Gastroesophageal sphincter (tissue), 4 donors: ENCODE results near the gene TJAP1. TPM values are rescaled to one million over a fixed set of nuclear protein-coding genes. Genes with fewer than 3 reads are reported as not detected.

Source experiments
- ATAC-seq: fragments of 150-250 bp; one replicate; pipeline ENCODE4 v1.9.1; 2016; ENCODE audit warnings: mild to moderate bottlenecking, moderate library complexity
- H3K27ac ChIP-seq, 4 donors: fragments of 200-600 bp; sonication (generic) in 3 of 4; 1 replicate in 3 of 4; 2 replicates in 1 of 4; pipeline ENCODE4 v1.5.1; 2016 to 2019
- H3K27me3 ChIP-seq: fragments of 200-600 bp; sonication (generic); one replicate; pipeline ENCODE4 v1.5.1; 2019
- H3K36me3 ChIP-seq, 2 donors: fragments of 200-600 bp; sonication (generic); one replicate each; pipeline ENCODE4 v1.5.1; 2019; ENCODE audit warnings: control low read depth in 1 of 2
- H3K4me1 ChIP-seq, 3 donors: fragments of 200-600 bp; sonication (generic); 1 replicate in 2 of 3; 2 replicates in 1 of 3; pipeline ENCODE4 v1.5.1; 2016 to 2019; ENCODE audit warnings: control low read depth in 2 of 3
- H3K4me3 ChIP-seq, 2 donors: fragments of 200-600 bp; sonication (generic); one replicate each; pipeline ENCODE4 v1.5.1; 2019; ENCODE audit warnings: mild to moderate bottlenecking in 1 of 2, moderate library complexity in 1 of 2
- H3K9me3 ChIP-seq, 3 donors: fragments of 200-600 bp; sonication (generic); one replicate each; pipeline ENCODE4 v1.5.1; 2017 to 2019; ENCODE audit warnings: control low read depth in 2 of 3
- EP300 ChIP-seq: sonication (generic); formaldehyde crosslinking; IDR thresholded peaks from one replicate; pipeline ENCODE4 v1.6.1; 2017; ENCODE audit warnings: antibody characterized with exemption, mild to moderate bottlenecking
- POLR2A ChIP-seq, 2 donors: fragments of 450-650 bp; IDR thresholded peaks; one replicate each; pipeline ENCODE4 v1.6.1; 2017; ENCODE audit warnings: antibody characterized with exemption in 2 of 2, mild to moderate bottlenecking in 2 of 2, moderate library complexity in 1 of 2
- POLR2AphosphoS5 ChIP-seq: sonication (generic); formaldehyde crosslinking; IDR thresholded peaks from one replicate; pipeline ENCODE4 v1.6.1; 2017; ENCODE audit warnings: antibody characterized with exemption
- WGBS, 2 donors: methylation state at CpG; one replicate each; pipeline ENCODE4 v1.1.5; 2018; ENCODE audit warnings: low coverage in 1 of 2; 5-methylcytosine and 5-hydroxymethylcytosine counted together
- total RNA-seq, 4 donors: library from RNA; depleted of rRNA; stranded (reverse); fragments of >200 nt; gene quantifications; one replicate each; pipeline ENCODE4 v1.1.0, GENCODE V29; 2016
- TF ChIP-seq, protein P1 (sequence below), 4 experiments: fragments of 200-600 bp in 2 of 4; fragments of 450-650 bp in 2 of 4; sonication (generic) in 1 of 4; IDR thresholded peaks; one replicate each; pipeline ENCODE4 v1.5.1; 2017 to 2019; ENCODE audit warnings: antibody characterized with exemption in 4 of 4, mild to moderate bottlenecking in 2 of 4, moderate library complexity in 2 of 4

The TJAP1 gene
- total RNA-seq, 4 donors from 2014 or later = 20.1 to 36.0 (median 27.8) TPM

DNA sequence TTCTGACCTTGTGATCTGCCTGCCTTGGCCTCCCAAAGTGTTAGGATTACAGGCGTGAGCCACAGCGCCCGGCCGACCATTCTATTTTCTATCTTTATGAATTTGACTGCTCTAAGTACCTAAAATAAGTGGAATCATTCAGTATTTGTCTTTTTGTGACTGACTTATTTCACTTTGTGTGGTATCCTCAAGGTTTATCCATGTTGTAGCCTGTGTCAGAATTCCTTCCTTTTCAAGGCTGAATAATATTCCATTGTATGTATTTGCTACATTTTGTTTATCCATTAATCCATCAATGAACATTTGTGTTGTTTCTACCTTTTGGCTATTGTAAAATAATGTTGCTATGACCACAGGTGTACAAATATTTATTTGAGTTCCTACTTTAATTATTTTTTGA, 4.9 kb upstream of the TJAP1 start:
- 89% methylated on average over 3 to 4 of the region's 4 CpGs for WGBS, 2 donors
- ATAC-seq = no peak
- Histone ChIP-seq H3K27me3 (peaks cover 27% of the 10 kb centered on the region), H3K9me3 (no peaks in the 10 kb centered on the region), H3K36me3 (no peaks in the 10 kb centered on the region), H3K27ac (no peak overlapping the region), H3K4me1 (peaks cover 0 to 6% (median 0%) of the 10 kb centered on the region in 3 donors), H3K4me3 (no peak overlapping the region)
- TF ChIP-seq EP300 (no peak), POLR2A (IDR thresholded peaks at IDR 0.05) (no peak), POLR2AphosphoS5 (no peak)
- TF ChIP-seq, protein P1, sequence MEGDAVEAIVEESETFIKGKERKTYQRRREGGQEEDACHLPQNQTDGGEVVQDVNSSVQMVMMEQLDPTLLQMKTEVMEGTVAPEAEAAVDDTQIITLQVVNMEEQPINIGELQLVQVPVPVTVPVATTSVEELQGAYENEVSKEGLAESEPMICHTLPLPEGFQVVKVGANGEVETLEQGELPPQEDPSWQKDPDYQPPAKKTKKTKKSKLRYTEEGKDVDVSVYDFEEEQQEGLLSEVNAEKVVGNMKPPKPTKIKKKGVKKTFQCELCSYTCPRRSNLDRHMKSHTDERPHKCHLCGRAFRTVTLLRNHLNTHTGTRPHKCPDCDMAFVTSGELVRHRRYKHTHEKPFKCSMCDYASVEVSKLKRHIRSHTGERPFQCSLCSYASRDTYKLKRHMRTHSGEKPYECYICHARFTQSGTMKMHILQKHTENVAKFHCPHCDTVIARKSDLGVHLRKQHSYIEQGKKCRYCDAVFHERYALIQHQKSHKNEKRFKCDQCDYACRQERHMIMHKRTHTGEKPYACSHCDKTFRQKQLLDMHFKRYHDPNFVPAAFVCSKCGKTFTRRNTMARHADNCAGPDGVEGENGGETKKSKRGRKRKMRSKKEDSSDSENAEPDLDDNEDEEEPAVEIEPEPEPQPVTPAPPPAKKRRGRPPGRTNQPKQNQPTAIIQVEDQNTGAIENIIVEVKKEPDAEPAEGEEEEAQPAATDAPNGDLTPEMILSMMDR (IDR thresholded peaks at IDR 0.05) = no peak

DNA sequence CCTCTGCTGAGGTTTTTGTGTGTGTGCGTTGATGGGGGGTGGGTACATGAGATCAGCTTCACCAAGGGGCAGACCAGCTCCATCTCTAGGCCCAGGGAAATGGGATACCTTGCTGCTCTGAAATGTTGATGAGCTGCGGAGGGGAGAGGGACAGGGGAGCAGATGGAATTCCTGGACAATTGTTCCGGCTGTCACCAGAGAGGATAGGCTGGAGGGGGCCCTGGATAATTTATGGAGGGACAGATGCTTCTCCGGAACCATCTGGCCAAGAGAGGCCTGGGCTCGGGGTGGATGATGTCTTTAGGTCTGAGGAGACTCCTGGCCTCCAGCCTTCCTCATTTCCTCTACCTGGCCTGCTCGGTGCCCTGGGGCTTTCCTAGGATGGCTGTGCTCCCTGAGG, 1.9 kb upstream of the TJAP1 start:
- no peak overlapping the region for H3K27ac ChIP-seq
- TF ChIP-seq POLR2A (IDR thresholded peaks at IDR 0.05) = no peak
- no peak for TF ChIP-seq POLR2AphosphoS5
- TF ChIP-seq, protein P1 (IDR thresholded peaks at IDR 0.05) = no peak
- TF ChIP-seq EP300 = no peak
- WGBS, 2 donors = 81 to 87% methylated on average over 2 to 3 of the region's 6 CpGs
- peaks cover 6% of the 10 kb centered on the region for H3K27me3 ChIP-seq
- peaks cover 0 to 34% (median 11%) of the 10 kb centered on the region in 3 donors for H3K4me1 ChIP-seq
- ATAC-seq = no peak
- H3K4me3 ChIP-seq = no peak overlapping the region
- no peaks in the 10 kb centered on the region for H3K36me3 ChIP-seq
- H3K9me3 ChIP-seq = no peaks in the 10 kb centered on the region

DNA sequence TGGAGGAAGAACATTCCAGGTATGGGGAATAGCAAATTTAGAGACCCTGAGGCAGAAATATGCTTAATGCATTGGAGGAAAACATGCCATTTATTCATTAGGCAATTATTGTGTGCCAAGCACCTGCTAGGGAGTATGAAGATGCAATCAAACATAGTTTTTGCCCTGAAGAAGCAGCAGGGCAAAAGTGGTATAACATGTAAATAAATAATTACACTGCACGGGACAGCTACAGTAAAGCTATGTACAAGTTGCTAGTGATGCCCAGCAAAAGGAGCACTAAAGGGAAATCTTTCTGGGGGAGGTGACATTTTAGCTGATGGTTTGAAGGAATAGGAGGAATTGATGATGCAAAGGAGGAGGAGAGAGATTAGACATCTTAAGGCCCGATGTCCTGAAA, 624 bp upstream of the TJAP1 start:
- peak overlapping the region; percentile 10 to 86 (median 83) for H3K27ac ChIP-seq
- ATAC-seq = no peak
- H3K36me3 ChIP-seq = no peaks in the 10 kb centered on the region
- peaks cover 0 to 41% (median 11%) of the 10 kb centered on the region in 3 donors for H3K4me1 ChIP-seq
- WGBS, 2 donors = 0 to 9% methylated on average over 1 to 2 of the region's 2 CpGs
- H3K9me3 ChIP-seq = no peaks in the 10 kb centered on the region
- TF ChIP-seq, protein P1 (IDR thresholded peaks at IDR 0.05) = no peak
- TF ChIP-seq POLR2A (IDR thresholded peaks at IDR 0.05) = no peak
- TF ChIP-seq EP300 = no peak
- no peak for TF ChIP-seq POLR2AphosphoS5
- peaks cover 4% of the 10 kb centered on the region for H3K27me3 ChIP-seq
- peak overlapping the region; percentile 77 for H3K4me3 ChIP-seq

DNA sequence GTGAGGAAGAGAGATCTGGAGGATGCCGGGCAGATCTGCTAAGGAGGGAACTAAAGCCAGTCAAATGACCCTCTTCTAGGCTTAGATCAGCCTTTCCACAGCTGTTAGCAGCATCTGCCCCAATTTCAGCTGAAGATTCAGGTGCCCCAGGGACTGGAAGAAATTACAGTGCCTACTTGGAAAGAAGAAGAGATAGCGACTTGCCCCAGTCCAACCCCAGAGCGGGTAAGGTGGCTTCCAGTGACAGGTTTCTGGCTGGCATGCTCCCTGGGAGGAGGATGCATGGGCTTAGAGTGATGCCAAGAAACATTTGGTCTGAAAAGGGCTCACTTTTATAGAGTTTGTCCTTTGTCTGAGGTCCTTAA, 620 bp downstream of the TJAP1 start:
- 19 to 23% methylated on average over 3 of the region's 3 CpGs for WGBS, 2 donors
- no peak for TF ChIP-seq POLR2AphosphoS5
- no peak for TF ChIP-seq EP300
- no peak for TF ChIP-seq POLR2A (IDR thresholded peaks at IDR 0.05)
- TF ChIP-seq, protein P1 (IDR thresholded peaks at IDR 0.05) = no peak
- peak overlapping the region; percentile 77 for H3K4me3 ChIP-seq
- no peaks in the 10 kb centered on the region for H3K27me3 ChIP-seq
- no peak for ATAC-seq
- peak overlapping the region; percentile 61 to 86 (median 83) for H3K27ac ChIP-seq
- H3K4me1 ChIP-seq = peaks cover 0 to 41% (median 11%) of the 10 kb centered on the region in 3 donors
- H3K36me3 ChIP-seq = no peaks in the 10 kb centered on the region
- no peaks in the 10 kb centered on the region for H3K9me3 ChIP-seq

DNA sequence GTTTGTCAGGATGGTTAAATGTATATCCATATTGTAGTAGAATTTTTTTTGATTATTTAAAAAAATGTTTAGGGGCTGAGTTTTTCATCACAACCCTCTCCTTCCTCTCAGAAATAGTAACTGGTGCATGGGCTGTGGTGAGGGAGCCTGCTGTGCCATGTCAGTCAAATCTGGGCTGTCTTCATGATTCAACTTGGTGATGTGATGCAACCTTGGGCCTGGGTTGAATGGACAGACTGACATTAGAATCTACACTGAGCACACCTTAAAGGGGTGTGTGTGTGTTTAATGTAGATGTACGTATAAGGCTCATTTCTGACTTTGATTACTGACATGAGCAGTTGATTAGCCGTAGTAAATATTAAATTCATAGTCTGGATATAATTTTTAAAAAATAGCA, 3.7 kb downstream of the TJAP1 start:
- TF ChIP-seq EP300 = no peak
- TF ChIP-seq, protein P1 (IDR thresholded peaks at IDR 0.05) = no peak
- TF ChIP-seq POLR2AphosphoS5 = no peak
- TF ChIP-seq POLR2A (IDR thresholded peaks at IDR 0.05) = no peak
- Histone ChIP-seq H3K4me1 (peaks cover 0 to 41% (median 11%) of the 10 kb centered on the region in 3 donors), H3K27me3 (no peaks in the 10 kb centered on the region), H3K36me3 (peaks cover 0 to 9% of the 10 kb centered on the region in 2 donors), H3K4me3 (no peak overlapping the region), H3K27ac (no peak overlapping the region), H3K9me3 (no peaks in the 10 kb centered on the region)
- no peak for ATAC-seq
- 88% methylated on average over 2 of the region's 2 CpGs; no CpG with 5 or more reads in 1 of the 2 donors for WGBS, 2 donors
